Common myeloid progenitor, CD34-positive (primary cell): ENCODE measurements around the gene RGPD5.
"Not testable (repeated sequence)": the region's sequence is repeated elsewhere in the genome, so short reads cannot be mapped to it uniquely, and the experiment has no call there.

Source experiments
- CTCF ChIA-PET: fragments of 350-600 bp; sonication (Branson Sonifier 250); formaldehyde crosslinking; loops from one replicate; lab custom pipeline; 2021; ENCODE audit warnings: antibody characterized with exemption; lab: Charles Lee
- POLR2A ChIA-PET: fragments of 350-600 bp; sonication (Branson Sonifier 250); formaldehyde crosslinking; loops from one replicate; lab custom pipeline; 2021; ENCODE audit warnings: antibody characterized with exemption; lab: Charles Lee
- DNase-seq, 3 donors: peaks; one replicate each; pipeline versions ENCODE4 v3.0.0 to v3.0.0-alpha.2; 2013
- H3K27ac ChIP-seq, 2 experiments: 1 replicate in 1 of 2; 2 replicates in 1 of 2; pipeline ENCODE4 v1.7.0; 2013; ENCODE audit warnings: inconsistent platforms in 2 of 2, low read length in 2 of 2, mild to moderate bottlenecking in 2 of 2, low read depth in 1 of 2, moderate library complexity in 1 of 2; ENCODE audit not compliant: severe bottlenecking in 2 of 2, insufficient read depth in 1 of 2, poor library complexity in 1 of 2
- H3K27me3 ChIP-seq, 5 experiments: replicated peaks in 2 of 5; 1 replicate in 3 of 5; 2 replicates in 2 of 5; pipeline versions ENCODE4 v1.6.1 to v1.7.0; 2013; ENCODE audit warnings: low read length in 4 of 5, mild to moderate bottlenecking in 2 of 5, moderate library complexity in 2 of 5, inconsistent platforms in 1 of 5; ENCODE audit not compliant: insufficient read depth in 5 of 5, control insufficient read depth in 4 of 5
- H3K36me3 ChIP-seq, 4 experiments: 1 replicate in 2 of 4; 2 replicates in 2 of 4; pipeline versions ENCODE4 v1.6.1 to v1.7.0; 2013; ENCODE audit warnings: low read length in 3 of 4, control low read depth in 1 of 4, mild to moderate bottlenecking in 1 of 4; ENCODE audit not compliant: control insufficient read depth in 4 of 4, insufficient read depth in 4 of 4
- H3K4me1 ChIP-seq, 4 experiments: 1 replicate in 3 of 4; 2 replicates in 1 of 4; pipeline versions ENCODE4 v1.6.1 to v1.7.1; 2013; ENCODE audit warnings: low read length in 3 of 4, mild to moderate bottlenecking in 3 of 4, control low read depth in 1 of 4, inconsistent platforms in 1 of 4, moderate library complexity in 1 of 4; ENCODE audit not compliant: control insufficient read depth in 4 of 4, insufficient read depth in 4 of 4; ENCODE audit errors: control extremely low read depth in 1 of 4
- H3K4me3 ChIP-seq, 7 experiments: 1 replicate in 4 of 7; 2 replicates in 3 of 7; pipeline versions ENCODE4 v1.5.1 to v1.7.0; 2013; ENCODE audit warnings: mild to moderate bottlenecking in 7 of 7, low read length in 6 of 7, moderate library complexity in 6 of 7, inconsistent platforms in 2 of 7, low read depth in 2 of 7, control low read depth in 1 of 7; ENCODE audit not compliant: insufficient read depth in 4 of 7, control insufficient read depth in 1 of 7; ENCODE audit errors: extremely low read depth in 1 of 7
- H3K9me3 ChIP-seq, 5 experiments: 1 replicate in 4 of 5; 2 replicates in 1 of 5; pipeline versions ENCODE4 v1.6.1 to v1.7.1; 2013; ENCODE audit warnings: low read length in 4 of 5, mild to moderate bottlenecking in 2 of 5, inconsistent platforms in 1 of 5, low read depth in 1 of 5, moderate library complexity in 1 of 5; ENCODE audit not compliant: control insufficient read depth in 4 of 5, insufficient read depth in 2 of 5; ENCODE audit errors: control extremely low read depth in 1 of 5
- WGBS: methylation state at CpG from one replicate; pipeline ENCODE4 v1.1.5; 2013; ENCODE audit not compliant: insufficient coverage; 5-methylcytosine and 5-hydroxymethylcytosine counted together

RGPD5 gene

GRCh38 chr2:109894141-109894540 lies 100.0 kb downstream of the RGPD5 start:
- CTCF ChIA-PET, result not testable (repeated sequence)

GRCh38 chr2:109895090-109895869 lies 101.2 kb downstream of the RGPD5 start:
- H3K27ac ChIP-seq, CTCF ChIA-PET, H3K4me1 ChIP-seq, POLR2A ChIA-PET, H3K27me3 ChIP-seq, H3K4me3 ChIP-seq, H3K9me3 ChIP-seq, H3K36me3 ChIP-seq, DNase-seq: not testable (repeated sequence)
- WGBS, result no CpG with 5 or more reads among the region's 3 CpGs

More at GRCh38 chr2:109894141-109894540, 100.0 kb downstream of the RGPD5 start:
- POLR2A ChIA-PET, H3K4me1 ChIP-seq, H3K4me3 ChIP-seq, H3K27me3 ChIP-seq, H3K9me3 ChIP-seq, H3K36me3 ChIP-seq, DNase-seq, H3K27ac ChIP-seq: not testable (repeated sequence)
- no CpG with 5 or more reads among the region's 6 CpGs for WGBS

GRCh38 chr2:109896212-109896611 lies 102.1 kb downstream of the RGPD5 start:
- H3K4me1 ChIP-seq, H3K36me3 ChIP-seq, DNase-seq, H3K27ac ChIP-seq, H3K4me3 ChIP-seq, H3K27me3 ChIP-seq, H3K9me3 ChIP-seq, CTCF ChIA-PET, POLR2A ChIA-PET: not testable (repeated sequence)
- no CpG with 5 or more reads among the region's 4 CpGs for WGBS

- POLR2A ChIA-PET, H3K4me1 ChIP-seq, H3K27me3 ChIP-seq, H3K4me3 ChIP-seq, H3K27ac ChIP-seq, H3K36me3 ChIP-seq, DNase-seq, H3K9me3 ChIP-seq, CTCF ChIA-PET: not testable (repeated sequence)
- WGBS, result no CpG with 5 or more reads among the region's 8 CpGs
These were observed 103.8 kb downstream of the RGPD5 start for GRCh38 chr2:109897769-109898461.

- H3K36me3 ChIP-seq, POLR2A ChIA-PET, H3K27me3 ChIP-seq, H3K9me3 ChIP-seq, CTCF ChIA-PET, H3K4me3 ChIP-seq, H3K27ac ChIP-seq, DNase-seq, H3K4me1 ChIP-seq: not testable (repeated sequence)
- no CpG with 5 or more reads among the region's 28 CpGs for WGBS
These were observed 104.6 kb downstream of the RGPD5 start, which contains the start of gene LIMS3 for GRCh38 chr2:109898462-109899336. LIMS3 (plus strand) TSS chr2:109898688; CDS start chr2:109898729, 41 bp downstream.

GRCh38 chr2:109905796-109906195 lies 111.7 kb downstream of the RGPD5 start:
- H3K36me3 ChIP-seq, H3K4me1 ChIP-seq, DNase-seq, H3K4me3 ChIP-seq, H3K27ac ChIP-seq, H3K27me3 ChIP-seq, H3K9me3 ChIP-seq, POLR2A ChIA-PET, CTCF ChIA-PET: not testable (repeated sequence)
- whole genome bisulfite sequencing, result no CpG with 5 or more reads among the region's 8 CpGs
